Mucosa of descending colon (tissue), 3 donors: ENCODE results near the gene PRDM1. TPM values are rescaled to one million over a fixed set of nuclear protein-coding genes. Genes with fewer than 3 reads are reported as not detected.
A peak's percentile ranks its signal among the peaks of the same experiment; 100 is the strongest.

Source experiments
- ATAC-seq: fragments of 200-7000 bp; cut with Tn5 transposase; one replicate; pipeline ENCODE4 v1.9.1; 2020; ENCODE audit warnings: mild to moderate bottlenecking, moderate library complexity
- DNase-seq, 3 donors: peaks; one replicate each; pipeline ENCODE4 v3.0.0-alpha.2; 2020
- H3K36me3 ChIP-seq: fragments of 200-600 bp; one replicate; pipeline ENCODE4 v1.8.0; 2021; ENCODE audit warnings: low read depth, mild to moderate bottlenecking
- H3K4me1 ChIP-seq: fragments of 200-600 bp; one replicate; pipeline ENCODE4 v1.8.0; 2021; ENCODE audit warnings: low read depth, mild to moderate bottlenecking
- H3K4me3 ChIP-seq: fragments of 200-600 bp; one replicate; pipeline ENCODE4 v1.8.0; 2021; ENCODE audit warnings: mild to moderate bottlenecking
- H3K9me3 ChIP-seq: fragments of 200-600 bp; one replicate; pipeline ENCODE4 v1.8.0; 2021; ENCODE audit warnings: mild to moderate bottlenecking
- intact Hi-C, 2 donors: fragments of 100-400 bp; cut with DNase I in 1 of 2; cut with micrococcal nuclease in 1 of 2; formaldehyde crosslinking; loops; one replicate each; pipeline versions ENCODE4 v1.11.0 to v1.11.1; 2022; cut with DNase I, micrococcal nuclease
- total RNA-seq, 3 donors: library from RNA; stranded (reverse); fragmentation: NEBNext Ultra II Directional in 2 of 3; extraction: Animal tissue kit (Norgen Biotek cat#: 25700) in 2 of 3; gene quantifications; one replicate each; pipeline versions ENCODE4 v1.2.1 to v1.2.4, GENCODE V29; 2021 to 2023
- TF ChIP-seq, protein P1 (sequence below): fragments of 200-600 bp; IDR thresholded peaks from one replicate; pipeline ENCODE4 v1.8.0; 2022; ENCODE audit warnings: antibody characterized with exemption, mild to moderate bottlenecking
- donor health status: DM: no; HTN: no; CAD: no; lungs with moderate emphysema.
- donor health status: DM: no; HTN: no; CAD: no.
- donor health status: DM: no; HTN: yes; CAD: no.

PRDM1 gene
- total RNA-seq, 3 donors from 2014 or later = 10.5 to 30.7 (median 23.4) TPM

DNA sequence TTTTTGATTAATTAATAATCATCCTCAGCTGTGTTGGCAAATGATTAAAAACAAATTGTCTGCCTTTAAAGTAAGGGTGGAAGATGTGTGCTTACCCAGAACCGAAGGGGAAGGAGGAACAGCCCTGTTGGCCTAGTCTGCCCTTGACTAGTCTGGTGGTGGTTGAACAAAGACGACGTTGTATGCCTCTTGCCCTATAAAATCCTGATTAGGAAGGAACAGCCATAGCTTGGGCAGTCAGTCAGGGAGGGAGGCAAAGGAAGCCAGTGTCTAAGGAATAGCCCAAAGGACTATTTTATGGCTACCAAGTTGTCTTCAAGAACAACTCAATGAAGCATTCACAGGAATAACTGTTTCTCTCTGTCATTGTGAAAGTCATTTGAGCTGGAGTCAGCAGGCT, 70.7 kb downstream of the PRDM1 start:
- H3K4me3 ChIP-seq = no peak overlapping the region
- no peaks in the 10 kb centered on the region for H3K9me3 ChIP-seq
- intact Hi-C loops = no loop called here
- H3K36me3 ChIP-seq = no peaks in the 10 kb centered on the region
- no peaks in the 10 kb centered on the region for H3K4me1 ChIP-seq
- DNase-seq (no peak), ATAC-seq (peak; percentile 59)
- TF ChIP-seq, protein P1, sequence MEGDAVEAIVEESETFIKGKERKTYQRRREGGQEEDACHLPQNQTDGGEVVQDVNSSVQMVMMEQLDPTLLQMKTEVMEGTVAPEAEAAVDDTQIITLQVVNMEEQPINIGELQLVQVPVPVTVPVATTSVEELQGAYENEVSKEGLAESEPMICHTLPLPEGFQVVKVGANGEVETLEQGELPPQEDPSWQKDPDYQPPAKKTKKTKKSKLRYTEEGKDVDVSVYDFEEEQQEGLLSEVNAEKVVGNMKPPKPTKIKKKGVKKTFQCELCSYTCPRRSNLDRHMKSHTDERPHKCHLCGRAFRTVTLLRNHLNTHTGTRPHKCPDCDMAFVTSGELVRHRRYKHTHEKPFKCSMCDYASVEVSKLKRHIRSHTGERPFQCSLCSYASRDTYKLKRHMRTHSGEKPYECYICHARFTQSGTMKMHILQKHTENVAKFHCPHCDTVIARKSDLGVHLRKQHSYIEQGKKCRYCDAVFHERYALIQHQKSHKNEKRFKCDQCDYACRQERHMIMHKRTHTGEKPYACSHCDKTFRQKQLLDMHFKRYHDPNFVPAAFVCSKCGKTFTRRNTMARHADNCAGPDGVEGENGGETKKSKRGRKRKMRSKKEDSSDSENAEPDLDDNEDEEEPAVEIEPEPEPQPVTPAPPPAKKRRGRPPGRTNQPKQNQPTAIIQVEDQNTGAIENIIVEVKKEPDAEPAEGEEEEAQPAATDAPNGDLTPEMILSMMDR = no peak

GRCh38 chr6:106158816-106159215, 72.7 kb downstream of the PRDM1 start:
- intact Hi-C loops = no loop called here
- Histone ChIP-seq H3K36me3 (no peaks in the 10 kb centered on the region), H3K4me1 (no peaks in the 10 kb centered on the region), H3K9me3 (no peaks in the 10 kb centered on the region), H3K4me3 (no peak overlapping the region)
- ATAC-seq (no peak), DNase-seq (no peak)
- TF ChIP-seq, protein P1 = no peak

Other genes starting within 250 kb of the PRDM1 start
- 10 to 100 TPM; 39.4 to 51.6 (median 43.0) TPM for gene ATG5, start 239.4 kb downstream of the PRDM1 start, total RNA-seq